Measurements from ENCODE around the gene EHBP1. TPM values are rescaled to one million over a fixed set of nuclear protein-coding genes. Genes with fewer than 3 reads are reported as not detected.

The EHBP1 gene
- total RNA-seq, 4 donors from 2014 or later = 42.9 to 116 (median 58.3) TPM

DNA sequence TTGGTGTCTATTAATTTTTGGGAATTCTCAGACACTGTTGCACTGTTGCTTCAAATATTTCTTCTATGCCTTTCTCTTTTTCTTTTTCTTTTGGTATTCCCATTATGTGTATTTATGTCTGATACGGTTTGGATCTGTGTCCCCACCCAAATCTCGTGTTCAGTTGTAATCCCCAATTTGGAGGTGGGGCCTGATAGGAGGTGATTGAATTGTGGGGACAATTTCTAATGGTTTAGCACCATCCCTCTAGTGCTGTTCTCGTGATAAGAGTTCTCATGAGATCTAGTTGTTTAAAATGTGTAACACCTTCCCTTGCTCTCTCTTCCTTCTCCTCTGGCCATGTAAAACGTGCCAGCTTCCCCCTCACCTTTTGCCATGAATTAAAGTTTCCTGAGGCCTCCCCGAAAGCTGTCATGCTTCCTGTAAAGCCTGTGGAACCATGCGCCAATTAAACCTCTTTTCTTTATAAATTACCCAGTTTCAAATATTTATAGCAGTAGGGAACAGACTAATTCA, 26.8 kb downstream of the EHBP1 start:
- no peak overlapping the region for H3K4me3 ChIP-seq
- no peaks in the 10 kb centered on the region for H3K9me3 ChIP-seq
- TF ChIP-seq POLR2AphosphoS5 (IDR thresholded peaks at IDR 0.05) (no peak), EP300 (IDR thresholded peaks at IDR 0.05) (no peak), POLR2A (IDR thresholded peaks at IDR 0.05) (no peak)
- TF ChIP-seq, protein P1, sequence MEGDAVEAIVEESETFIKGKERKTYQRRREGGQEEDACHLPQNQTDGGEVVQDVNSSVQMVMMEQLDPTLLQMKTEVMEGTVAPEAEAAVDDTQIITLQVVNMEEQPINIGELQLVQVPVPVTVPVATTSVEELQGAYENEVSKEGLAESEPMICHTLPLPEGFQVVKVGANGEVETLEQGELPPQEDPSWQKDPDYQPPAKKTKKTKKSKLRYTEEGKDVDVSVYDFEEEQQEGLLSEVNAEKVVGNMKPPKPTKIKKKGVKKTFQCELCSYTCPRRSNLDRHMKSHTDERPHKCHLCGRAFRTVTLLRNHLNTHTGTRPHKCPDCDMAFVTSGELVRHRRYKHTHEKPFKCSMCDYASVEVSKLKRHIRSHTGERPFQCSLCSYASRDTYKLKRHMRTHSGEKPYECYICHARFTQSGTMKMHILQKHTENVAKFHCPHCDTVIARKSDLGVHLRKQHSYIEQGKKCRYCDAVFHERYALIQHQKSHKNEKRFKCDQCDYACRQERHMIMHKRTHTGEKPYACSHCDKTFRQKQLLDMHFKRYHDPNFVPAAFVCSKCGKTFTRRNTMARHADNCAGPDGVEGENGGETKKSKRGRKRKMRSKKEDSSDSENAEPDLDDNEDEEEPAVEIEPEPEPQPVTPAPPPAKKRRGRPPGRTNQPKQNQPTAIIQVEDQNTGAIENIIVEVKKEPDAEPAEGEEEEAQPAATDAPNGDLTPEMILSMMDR (IDR thresholded peaks at IDR 0.05) = no peak
- H3K4me1 ChIP-seq = peaks cover 3% of the 10 kb centered on the region
- DNase-seq (ENCODE audit: low spot score in 2 of 2) = no peak
- H3K36me3 ChIP-seq = no peaks in the 10 kb centered on the region
- no peaks in the 10 kb centered on the region for H3K27me3 ChIP-seq
- no peak overlapping the region for H3K27ac ChIP-seq
- WGBS = 97% methylated on average over 6 of the region's 6 CpGs

DNA sequence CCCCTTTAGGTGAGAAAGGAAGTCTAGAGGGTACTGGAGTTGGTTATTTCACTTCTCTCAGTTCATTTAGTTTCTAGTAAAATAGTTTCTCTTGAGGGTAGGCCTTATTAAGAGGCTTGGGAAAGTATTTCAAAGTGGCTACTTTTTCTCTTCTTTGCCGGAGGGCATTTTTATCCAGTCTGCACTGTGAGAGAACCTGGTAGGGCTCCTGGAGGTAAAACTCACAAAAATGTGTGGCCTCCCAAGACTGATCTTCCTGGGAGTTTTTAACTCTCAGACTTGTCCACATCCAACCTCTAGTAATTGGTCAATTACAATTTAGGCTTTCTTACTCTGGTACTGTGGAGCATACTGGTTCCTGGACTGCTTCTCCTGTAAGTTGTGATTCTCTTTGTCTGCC, 28.0 kb downstream of the EHBP1 start:
- no peak overlapping the region for H3K27ac ChIP-seq
- no peaks in the 10 kb centered on the region for H3K36me3 ChIP-seq
- no peak for DNase-seq (ENCODE audit: low spot score in 2 of 2)
- H3K27me3 ChIP-seq = no peaks in the 10 kb centered on the region
- WGBS = 91% methylated on average over 1 of the region's 1 CpG
- H3K9me3 ChIP-seq = no peaks in the 10 kb centered on the region
- H3K4me1 ChIP-seq = peaks cover 3% of the 10 kb centered on the region
- TF ChIP-seq EP300 (IDR thresholded peaks at IDR 0.05) (no peak), POLR2A (IDR thresholded peaks at IDR 0.05) (no peak), POLR2AphosphoS5 (IDR thresholded peaks at IDR 0.05) (no peak)
- TF ChIP-seq, protein P1 (IDR thresholded peaks at IDR 0.05) = no peak
- H3K4me3 ChIP-seq = no peak overlapping the region

DNA sequence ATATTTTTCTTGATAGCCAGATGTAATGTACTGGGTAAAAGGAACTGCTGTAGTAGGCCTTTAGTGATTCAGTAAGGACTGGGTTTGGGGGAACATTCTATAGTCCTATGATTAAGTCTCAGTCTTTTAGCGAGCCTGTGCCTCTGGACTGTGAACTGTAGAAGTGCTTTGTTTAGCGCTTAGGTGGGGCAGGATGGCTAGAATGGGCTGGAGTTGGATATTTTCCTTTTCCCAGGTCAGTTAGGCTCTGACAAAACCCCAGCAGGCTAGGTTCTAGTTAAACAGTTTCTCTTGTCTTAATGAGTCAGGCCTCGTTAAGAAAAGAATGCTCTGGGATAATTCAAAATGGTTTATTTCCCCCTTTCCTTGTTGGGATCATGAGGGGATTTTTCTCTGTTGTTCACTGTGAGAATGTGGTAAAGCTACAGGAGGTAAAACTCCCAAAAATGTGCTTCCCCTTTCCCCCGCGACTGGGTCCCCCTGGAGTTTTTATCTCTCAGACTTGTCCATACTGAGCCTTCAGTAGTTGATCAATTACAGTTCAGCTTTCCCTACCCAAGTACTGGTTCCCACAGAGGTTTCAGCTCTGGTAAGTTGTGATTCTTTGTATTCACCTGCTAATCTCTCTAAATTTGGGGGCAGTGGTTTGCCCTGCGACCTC, 31.5 kb downstream of the EHBP1 start:
- no peak for TF ChIP-seq EP300 (IDR thresholded peaks at IDR 0.05)
- TF ChIP-seq, protein P1 (IDR thresholded peaks at IDR 0.05) = no peak
- TF ChIP-seq POLR2AphosphoS5 (IDR thresholded peaks at IDR 0.05) = no peak
- TF ChIP-seq POLR2A (IDR thresholded peaks at IDR 0.05) = no peak
- Histone ChIP-seq H3K4me3 (no peak overlapping the region), H3K9me3 (no peaks in the 10 kb centered on the region), H3K36me3 (no peaks in the 10 kb centered on the region), H3K4me1 (peaks cover 13% of the 10 kb centered on the region), H3K27ac (no peak overlapping the region), H3K27me3 (no peaks in the 10 kb centered on the region)
- WGBS = 98% methylated on average over 6 of the region's 6 CpGs
- DNase-seq (ENCODE audit: low spot score in 2 of 2) = no peak

DNA sequence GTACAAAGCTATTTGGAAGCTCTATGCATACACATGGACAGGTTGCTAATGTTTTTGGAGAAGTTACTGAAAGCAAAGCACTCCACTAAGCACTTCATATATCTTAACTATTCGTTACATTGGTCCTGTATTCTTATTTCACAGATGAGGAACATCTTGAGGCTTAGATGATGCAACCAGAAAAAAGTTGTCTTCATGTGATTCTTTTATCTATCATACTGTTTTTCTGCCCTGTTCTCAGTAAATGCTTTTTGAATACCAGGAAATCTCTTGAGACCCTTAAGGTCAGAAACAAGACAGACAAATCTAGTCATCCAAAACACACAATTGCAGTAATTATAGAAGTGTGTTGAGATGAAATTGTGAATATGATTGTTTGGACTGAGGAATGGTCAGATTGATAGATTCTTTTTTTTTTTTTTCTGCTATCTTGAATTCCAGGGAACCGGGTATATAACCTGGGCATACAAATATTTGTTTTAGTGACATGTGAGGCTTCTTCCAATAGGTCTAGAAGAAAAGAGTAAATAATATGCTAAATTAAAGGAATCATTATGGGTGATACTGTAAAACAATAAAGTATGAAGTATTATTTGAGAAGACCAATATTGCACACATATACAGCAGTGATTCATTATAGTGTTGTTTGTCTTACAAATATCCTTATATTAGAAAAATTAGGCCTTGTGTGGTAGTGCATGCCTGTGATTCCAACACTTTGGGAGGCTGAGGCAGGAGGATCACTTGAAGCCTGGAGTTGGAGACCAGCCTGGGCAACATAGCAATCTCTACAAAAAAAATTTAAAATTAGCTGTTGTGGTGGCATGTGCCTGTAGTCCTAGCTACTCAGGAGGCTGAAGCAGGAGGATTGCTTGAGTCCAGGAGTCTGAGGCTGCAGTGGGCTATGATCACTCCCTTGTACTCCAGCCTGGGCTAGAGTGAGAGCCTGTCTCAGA, 33.7 kb downstream of the EHBP1 start:
- H3K4me1 ChIP-seq = peaks cover 10% of the 10 kb centered on the region
- H3K27ac ChIP-seq = no peak overlapping the region
- H3K4me3 ChIP-seq = no peak overlapping the region
- no peak for DNase-seq (ENCODE audit: low spot score in 2 of 2)
- H3K9me3 ChIP-seq = no peaks in the 10 kb centered on the region
- no peak for TF ChIP-seq EP300 (IDR thresholded peaks at IDR 0.05)
- TF ChIP-seq, protein P1 (IDR thresholded peaks at IDR 0.05) = no peak
- no peak for TF ChIP-seq POLR2A (IDR thresholded peaks at IDR 0.05)
- TF ChIP-seq POLR2AphosphoS5 (IDR thresholded peaks at IDR 0.05) = no peak
- H3K27me3 ChIP-seq = no peaks in the 10 kb centered on the region
- 90% methylated on average over 2 of the region's 2 CpGs for WGBS
- H3K36me3 ChIP-seq = no peaks in the 10 kb centered on the region

DNA sequence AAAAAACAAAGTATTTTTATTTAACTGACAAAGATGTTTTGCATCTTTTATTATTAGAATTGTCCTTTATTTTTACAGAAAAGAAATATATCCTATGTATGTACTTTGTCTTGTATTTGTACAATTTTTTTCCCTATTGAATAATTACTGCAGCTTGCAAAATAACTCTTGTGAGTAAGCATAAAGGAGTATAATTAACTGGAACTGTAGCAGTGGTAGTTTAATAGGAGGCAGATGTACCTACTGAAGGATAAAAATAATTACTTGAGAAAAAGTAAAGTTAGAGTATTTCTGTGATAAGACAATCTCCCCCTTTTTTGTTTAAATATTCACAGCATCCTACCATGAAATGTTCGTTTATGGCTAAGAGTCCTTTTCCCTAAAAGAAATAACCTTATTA, 34.7 kb downstream of the EHBP1 start:
- no peak for TF ChIP-seq EP300 (IDR thresholded peaks at IDR 0.05)
- TF ChIP-seq, protein P1 (IDR thresholded peaks at IDR 0.05) = no peak
- no peak for TF ChIP-seq POLR2AphosphoS5 (IDR thresholded peaks at IDR 0.05)
- TF ChIP-seq POLR2A (IDR thresholded peaks at IDR 0.05) = no peak
- no peaks in the 10 kb centered on the region for H3K27me3 ChIP-seq
- 67% methylated on average over 1 of the region's 1 CpG for WGBS
- no peaks in the 10 kb centered on the region for H3K9me3 ChIP-seq
- no peak overlapping the region for H3K4me3 ChIP-seq
- H3K36me3 ChIP-seq = no peaks in the 10 kb centered on the region
- no peak for DNase-seq (ENCODE audit: low spot score in 2 of 2)
- H3K4me1 ChIP-seq = peaks cover 10% of the 10 kb centered on the region
- H3K27ac ChIP-seq = no peak overlapping the region

All from suprapubic skin (tissue), 4 donors.